ENCODE measurements around the gene ZMYND8. TPM values are rescaled to one million over a fixed set of nuclear protein-coding genes. Genes with fewer than 3 reads are reported as not detected.

Gene ZMYND8
- total and polyA plus RNA-seq, 2 of the 4 experiments (the other 2 are of a cell fraction) = 24.0 to 28.2 TPM

- Histone ChIP-seq H3K79me1 (ENCODE audit: low read depth in 1 of 2, low read length in 2 of 2) (peaks cover 55 to 72% of the 10 kb centered on the region in 2 experiments), H3K9me1 (ENCODE audit: insufficient read depth, low read length) (peaks cover 12% of the 10 kb centered on the region), H3K4me3 (ENCODE audit: insufficient read depth, low read depth, low read length) (no peak overlapping the region), H2BK15ac (ENCODE audit: low read depth, low read length) (no peak overlapping the region), H4K8ac (ENCODE audit: low read depth in 2 of 2, low read length in 2 of 2) (0 out of 4 replicates have a peak overlapping the region, but pooled peaks of 1 of the 2 experiments have one; percentile 24), H3K36me3 (ENCODE audit: control insufficient read depth, insufficient read depth, low read length) (peaks cover 20% of the 10 kb centered on the region), H3K14ac (replicated peaks; ENCODE audit: low read depth, low read length) (no peak overlapping the region), H2BK120ac (ENCODE audit: low read depth, low read length) (peak overlapping the region; percentile 16; the same call in 1 of the 2 replicates), H2AK9ac (replicated peaks; ENCODE audit: low read depth, low read length, poor library complexity) (no peak overlapping the region), H3K27ac (ENCODE audit: insufficient read depth, low read length) (peak overlapping the region; percentile 1; the same call in 1 of the 2 replicates), H4K5ac (ENCODE audit: low read depth, low read length) (0 out of 2 replicates have a peak overlapping the region, but pooled peaks have one; percentile 10), H3K4ac (ENCODE audit: low read depth, low read length) (0 out of 2 replicates have a peak overlapping the region, but pooled peaks have one; percentile 25), H3K56ac (ENCODE audit: extremely low read depth, insufficient read depth, low read length) (no peak overlapping the region), H3K23ac (ENCODE audit: low read depth, low read length) (no peak overlapping the region), H3K27me3 (ENCODE audit: control insufficient read depth, insufficient read depth, low read length) (no peaks in the 10 kb centered on the region), H2BK5ac (ENCODE audit: low read depth, low read length, poor library complexity, severe bottlenecking) (peak overlapping the region; percentile 25), H3K9me3 (ENCODE audit: control insufficient read depth, insufficient read depth, low read length) (no peaks in the 10 kb centered on the region), H2AFZ (replicated peaks; ENCODE audit: low read length, poor library complexity) (no peak overlapping the region), H2AK5ac (ENCODE audit: low read depth, low read length) (no peak overlapping the region; the same call in 1 of the 2 replicates), H3K4me1 (ENCODE audit: control insufficient read depth, insufficient read depth, low read length) (peaks cover 14% of the 10 kb centered on the region), H3K4me2 (ENCODE audit: low read depth, low read length) (no peak overlapping the region), H4K20me1 (ENCODE audit: insufficient read depth, low read length) (no peaks in the 10 kb centered on the region), H3K18ac (ENCODE audit: low read depth, low read length) (no peak overlapping the region), H2BK20ac (ENCODE audit: low read depth, low read length) (peak overlapping the region; percentile 12), H3K9ac (ENCODE audit: low read depth, low read length) (no peak overlapping the region), H4K91ac (ENCODE audit: insufficient read depth, low read depth, low read length) (no peak overlapping the region)
- DNase-seq = no peak
- no CpG with 5 or more reads among the region's 8 CpGs for WGBS, 2 experiments (ENCODE audit: extremely low coverage in 2 of 2, insufficient read length in 1 of 2)
- ATAC-seq (ENCODE audit: low read depth) = no peak
- intact Hi-C loops (cut with micrococcal nuclease) = no loop called here
- POLR2A ChIA-PET (ENCODE audit: unreplicated experiment) = interaction anchor here (0.6 kb wide), 1 partner anchor 1626 kb away, joined by 3 read pairs; no protein-coding TSS in a partner anchor
- BruUV-seq (replicated peaks) = no TSS peak
- no peak for TF ChIP-seq CHD1 (IDR thresholded peaks at IDR 0.05; ENCODE audit: low read depth, low read length)
- TF ChIP-seq MXI1 (IDR thresholded peaks at IDR 0.05; ENCODE audit: borderline replicate concordance, low read depth, low read length) = no peak
- no peak for TF ChIP-seq ELK1 (IDR thresholded peaks at IDR 0.05; ENCODE audit: borderline replicate concordance, low read depth, low read length)
- TF ChIP-seq NFE2L2 (IDR thresholded peaks at IDR 0.05; ENCODE audit: low read depth, low read length) = no peak
- no peak for TF ChIP-seq CTCF (conservative IDR thresholded peaks at IDR 0.05; ENCODE audit: low read depth, low read length)
- no peak for TF ChIP-seq MAFK (IDR thresholded peaks at IDR 0.05; ENCODE audit: low read depth, low read length)
- TF ChIP-seq RAD21 (IDR thresholded peaks at IDR 0.05; ENCODE audit: low read length) = no peak
- no peak for TF ChIP-seq POLR2A (IDR thresholded peaks at IDR 0.05; ENCODE audit: low read depth, low read length)
- TF ChIP-seq CEBPB (IDR thresholded peaks at IDR 0.05; ENCODE audit: low read depth, low read length) = no peak
- no peak for TF ChIP-seq SMC3 (IDR thresholded peaks at IDR 0.05; ENCODE audit: low read depth, low read length)
- no peak for TF ChIP-seq RFX5 (IDR thresholded peaks at IDR 0.05; ENCODE audit: low read depth, low read length)
- TF ChIP-seq RCOR1 (IDR thresholded peaks at IDR 0.05; ENCODE audit: insufficient replicate concordance, low read length) = no peak
- TF ChIP-seq BHLHE40 (IDR thresholded peaks at IDR 0.05; ENCODE audit: low read depth, low read length) = no peak
- no peak for TF ChIP-seq FOS (IDR thresholded peaks at IDR 0.05; ENCODE audit: low read depth, low read length)
- TF ChIP-seq USF2 (IDR thresholded peaks at IDR 0.05; ENCODE audit: low read depth, low read length) = no peak
- dilution Hi-C loops (cut with HindIII; ENCODE audit: low sequenced_read_pairs, unreplicated experiment) = no loop called here
- in situ Hi-C loops (cut with MboI; ENCODE audit: low sequenced_read_pairs) = no loop called here
- CTCF ChIA-PET = interaction anchor here (0.6 kb wide), 1 partner anchor 33 kb away, joined by 4 read pairs; no protein-coding TSS in a partner anchor
Observed at GRCh38 chr20:47306095-47306494, 50.4 kb downstream of the ZMYND8 start.

Data from IMR-90 (cell line).